HG03457 (cell line): ENCODE data around the gene IL17RA.

Experiments used
- ATAC-seq: cut with Tn5 transposase; IDR thresholded peaks from one replicate; pipeline ENCODE4 v1.9.1; 2021; ENCODE audit warnings: moderate number of reproducible peaks; ENCODE audit not compliant: unreplicated experiment

The IL17RA gene

GRCh38 chr22:17106161-17106784 lies 21.5 kb downstream of the IL17RA start:
- ATAC-seq, result no peak

GRCh38 chr22:17106785-17107546 lies 22.2 kb downstream of the IL17RA start:
- ATAC-seq, result no peak

- no peak for ATAC-seq
Measured at GRCh38 chr22:17107547-17107810, 22.7 kb downstream of the IL17RA start.

- ATAC-seq, result no peak
Measured at GRCh38 chr22:17108256-17109112, 23.7 kb downstream of the IL17RA start.

GRCh38 chr22:17109113-17109865 lies 24.5 kb downstream of the IL17RA start:
- no peak for ATAC-seq

- ATAC-seq, result no peak
Measured at GRCh38 chr22:17109976-17110375, 25.2 kb downstream of the IL17RA start.

- ATAC-seq, result no peak
Measured at GRCh38 chr22:17110791-17111550, 26.2 kb downstream of the IL17RA start.

GRCh38 chr22:17112491-17113042 lies 27.8 kb downstream of the IL17RA start:
- ATAC-seq, result no peak

GRCh38 chr22:17113600-17113999 lies 28.8 kb downstream of the IL17RA start:
- no peak for ATAC-seq

GRCh38 chr22:17114173-17114897 lies 29.5 kb downstream of the IL17RA start:
- ATAC-seq, result no peak

GRCh38 chr22:17114898-17115235 lies 30.1 kb downstream of the IL17RA start:
- ATAC-seq, result no peak

- ATAC-seq, result no peak
Measured at GRCh38 chr22:17115236-17115635, 30.4 kb downstream of the IL17RA start.

GRCh38 chr22:17115945-17116565 lies 31.3 kb downstream of the IL17RA start:
- no peak for ATAC-seq

GRCh38 chr22:17116572-17117330 lies 32.0 kb downstream of the IL17RA start:
- ATAC-seq, result no peak

GRCh38 chr22:17117400-17117799 lies 32.6 kb downstream of the IL17RA start:
- ATAC-seq, result no peak

- ATAC-seq, result no peak
Measured at GRCh38 chr22:17117890-17118289, 33.1 kb downstream of the IL17RA start.

- ATAC-seq, result no peak
Measured at GRCh38 chr22:17118342-17118741, 33.5 kb downstream of the IL17RA start.

GRCh38 chr22:17119481-17120202 lies 34.8 kb downstream of the IL17RA start:
- no peak for ATAC-seq
